Sciatic nerve (tissue), 2 donors: ENCODE measurements around the gene KRT32. TPM values are rescaled to one million over a fixed set of nuclear protein-coding genes. Genes with fewer than 3 reads are reported as not detected.

Source experiments
- ATAC-seq: fragments of 200-7000 bp; cut with Tn5 transposase; one replicate; pipeline ENCODE4 v1.9.1; 2020; ENCODE audit warnings: mild to moderate bottlenecking, moderate library complexity
- DNase-seq: peaks from one replicate; pipeline ENCODE4 v3.0.0-alpha.2; 2020; ENCODE audit warnings: low spot score
- intact Hi-C: fragments of 100-400 bp; cut with DNase I; formaldehyde crosslinking; loops from one replicate; pipeline ENCODE4 v1.14.2; 2022
- total RNA-seq: library from RNA; stranded (reverse); fragmentation: NEBNext Ultra II Directional; extraction: Animal tissue kit (Norgen Biotek cat#: 25700); gene quantifications from one replicate; pipeline ENCODE4 v1.2.1, GENCODE V29; 2021
- donor health status: DM: no; HTN: no; CAD: no.
- donor health status: DM: no; HTN: no; CAD: no.

The KRT32 gene
- total RNA-seq, result 0.67 TPM

DNA sequence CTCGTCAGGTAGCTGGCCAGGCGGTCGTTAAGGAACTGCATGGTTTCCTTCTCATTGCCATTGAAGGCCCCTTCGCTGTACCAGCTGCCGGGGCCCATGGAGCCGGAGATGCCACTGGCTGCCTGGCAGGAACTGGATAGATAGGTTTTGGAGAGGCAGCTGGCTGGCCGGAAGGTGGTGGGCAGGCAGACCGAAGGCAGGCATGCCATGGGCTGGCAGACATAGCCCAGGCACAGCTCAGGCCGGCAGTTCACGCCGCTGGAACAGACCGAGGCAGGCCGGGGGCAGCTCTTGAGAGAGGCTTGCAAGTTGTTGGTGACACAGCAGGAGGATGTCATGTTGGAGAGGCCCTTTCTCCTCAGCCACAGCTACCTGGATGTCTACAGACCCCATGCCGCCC is at the start of gene KRT32:
Gene KRT32 (minus strand): TSS at position 399 of the 400 bp plus-strand sequence. CDS start 61 bp downstream, at position 338.
- no peak for ATAC-seq
- DNase-seq, result no peak

GRCh38 chr17:41516830-41517283 is 49.7 kb upstream of the KRT32 start:
- intact Hi-C loops, result no loop called here
- DNase-seq, result no peak
- ATAC-seq, result no peak

More for the DNA sequence above, at the start of gene KRT32:
- intact Hi-C loops, result no loop called here

- no peak for ATAC-seq
- no peak for DNase-seq
- intact Hi-C loops, result no loop called here
These were observed 49.1 kb upstream of the KRT32 start for GRCh38 chr17:41516147-41516829.

- intact Hi-C loops, result no loop called here
- ATAC-seq (peak; percentile 72), DNase-seq (no peak)
These were observed 46.0 kb upstream of the KRT32 start for GRCh38 chr17:41513168-41513547.

DNA sequence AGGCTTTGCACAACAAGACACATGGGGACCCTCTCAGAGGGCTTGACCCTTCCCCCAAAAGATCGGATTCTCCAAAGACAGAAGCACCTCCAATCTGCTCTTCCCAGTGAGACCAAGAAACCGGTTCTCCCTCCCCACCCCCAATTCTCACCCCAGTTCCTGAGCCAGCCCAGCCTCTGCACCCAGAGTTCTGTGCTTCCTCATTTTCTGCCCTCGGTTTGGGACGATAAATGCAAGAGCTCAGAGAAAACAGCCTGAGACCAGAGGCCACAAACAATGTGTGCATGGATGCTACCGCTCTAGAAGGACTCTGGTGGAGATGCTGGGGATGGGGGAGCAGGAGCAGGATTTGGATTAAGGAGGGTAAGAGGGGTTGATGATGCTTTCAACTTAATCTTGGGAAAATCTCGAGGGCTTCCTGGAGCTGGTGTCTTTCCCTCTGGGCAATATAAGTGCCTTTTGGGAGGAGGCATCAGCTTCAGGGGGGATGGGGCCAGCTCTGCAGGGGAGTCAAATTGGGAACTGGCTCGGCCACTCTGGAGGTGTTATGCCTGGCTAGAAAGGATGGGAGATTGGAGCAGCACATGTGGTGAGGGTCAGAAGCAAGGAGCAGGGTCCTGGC is 45.5 kb upstream of the KRT32 start:
- ATAC-seq (no peak), DNase-seq (no peak)
- intact Hi-C loops, result no loop called here

DNA sequence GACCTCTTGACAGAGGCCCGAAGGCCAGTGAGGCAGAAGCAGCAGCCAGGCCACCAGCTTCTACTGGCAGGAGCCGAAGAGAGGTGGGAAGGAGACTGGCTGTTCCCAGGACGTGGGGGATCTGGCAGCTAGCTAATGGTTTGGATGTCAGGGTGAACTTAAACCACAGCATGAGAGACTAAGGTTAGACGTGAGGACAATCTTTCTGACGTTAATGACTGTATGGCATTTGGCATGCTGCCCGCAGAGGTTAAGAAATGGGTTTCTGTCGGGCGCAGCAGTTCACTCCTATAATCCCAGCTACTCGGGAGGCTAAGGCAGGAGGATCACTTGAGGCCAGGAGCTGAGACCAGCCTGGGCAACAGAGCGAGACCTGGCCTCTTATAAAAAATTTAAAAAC is 44.5 kb upstream of the KRT32 start:
- intact Hi-C loops, result no loop called here
- no peak for ATAC-seq
- no peak for DNase-seq

DNA sequence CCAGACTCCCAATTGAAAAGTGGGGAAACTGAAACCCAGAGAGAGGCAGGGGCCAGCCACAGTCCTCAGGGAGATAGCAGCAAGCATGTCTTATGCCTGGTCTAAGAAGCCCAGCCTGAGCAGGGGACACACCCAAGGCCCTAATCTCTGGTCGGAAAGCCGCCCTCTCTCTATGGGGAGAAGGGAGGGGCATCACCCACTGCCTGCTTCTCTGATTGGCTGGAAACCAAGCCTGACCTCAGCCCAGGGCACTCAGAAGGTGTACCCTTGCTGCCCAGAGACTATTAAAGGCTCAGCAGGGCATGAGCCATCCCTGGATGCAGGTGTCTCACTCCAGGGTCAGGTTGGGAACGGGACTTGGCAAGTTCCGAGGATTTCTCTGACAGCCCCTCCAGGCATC is 43.9 kb upstream of the KRT32 start:
- no peak for DNase-seq
- ATAC-seq, result no peak
- intact Hi-C loops, result no loop called here

GRCh38 chr17:41510251-41511065 is 43.3 kb upstream of the KRT32 start:
- ATAC-seq (no peak), DNase-seq (no peak)
- intact Hi-C loops, result no loop called here

DNA sequence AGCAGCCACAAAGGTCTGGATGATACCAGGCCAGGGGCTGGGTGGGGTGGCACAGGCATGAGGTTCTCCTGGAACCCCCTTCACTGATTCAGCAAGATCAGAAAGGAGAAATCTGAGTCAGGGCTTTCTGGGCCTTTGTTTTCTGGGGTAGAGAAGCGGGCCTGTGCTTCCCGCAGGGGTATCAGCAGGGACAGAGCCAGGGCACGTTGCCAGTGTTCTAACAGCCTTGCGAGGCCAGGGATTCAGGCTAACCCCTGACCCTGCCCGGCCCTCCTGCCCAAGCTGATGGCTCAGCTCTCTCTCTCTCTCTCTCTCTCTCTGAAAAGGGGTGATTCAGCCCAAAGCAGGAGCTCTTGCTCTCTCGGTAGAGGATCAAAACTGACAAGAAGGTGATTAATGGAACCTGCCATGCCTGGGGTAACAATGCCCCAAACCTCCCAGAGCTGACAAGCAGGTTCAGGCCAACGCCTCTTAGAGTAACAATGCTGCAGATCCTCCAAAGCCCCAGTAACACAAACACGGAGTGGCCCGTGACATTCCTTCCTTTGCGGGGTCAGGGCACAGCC is 40.2 kb upstream of the KRT32 start:
- ATAC-seq (no peak), DNase-seq (no peak)
- intact Hi-C loops, result no loop called here

- DNase-seq (no peak), ATAC-seq (no peak)
- intact Hi-C loops, result no loop called here
These were observed 38.9 kb upstream of the KRT32 start for GRCh38 chr17:41505809-41506767.

GRCh38 chr17:41505007-41505808 is 38.0 kb upstream of the KRT32 start, which contains the start of gene KRT13:
TSS of gene KRT13 (minus strand) at chr17:41505612. CDS start at chr17:41505550, 62 bp downstream.
- DNase-seq (no peak), ATAC-seq (no peak)
- intact Hi-C loops, result no loop called here

GRCh38 chr17:41504246-41504977 is 37.2 kb upstream of the KRT32 start:
- ATAC-seq (no peak), DNase-seq (no peak)
- intact Hi-C loops, result no loop called here

GRCh38 chr17:41503202-41503601 is 36.0 kb upstream of the KRT32 start:
- intact Hi-C loops, result no loop called here
- DNase-seq (no peak), ATAC-seq (no peak)

DNA sequence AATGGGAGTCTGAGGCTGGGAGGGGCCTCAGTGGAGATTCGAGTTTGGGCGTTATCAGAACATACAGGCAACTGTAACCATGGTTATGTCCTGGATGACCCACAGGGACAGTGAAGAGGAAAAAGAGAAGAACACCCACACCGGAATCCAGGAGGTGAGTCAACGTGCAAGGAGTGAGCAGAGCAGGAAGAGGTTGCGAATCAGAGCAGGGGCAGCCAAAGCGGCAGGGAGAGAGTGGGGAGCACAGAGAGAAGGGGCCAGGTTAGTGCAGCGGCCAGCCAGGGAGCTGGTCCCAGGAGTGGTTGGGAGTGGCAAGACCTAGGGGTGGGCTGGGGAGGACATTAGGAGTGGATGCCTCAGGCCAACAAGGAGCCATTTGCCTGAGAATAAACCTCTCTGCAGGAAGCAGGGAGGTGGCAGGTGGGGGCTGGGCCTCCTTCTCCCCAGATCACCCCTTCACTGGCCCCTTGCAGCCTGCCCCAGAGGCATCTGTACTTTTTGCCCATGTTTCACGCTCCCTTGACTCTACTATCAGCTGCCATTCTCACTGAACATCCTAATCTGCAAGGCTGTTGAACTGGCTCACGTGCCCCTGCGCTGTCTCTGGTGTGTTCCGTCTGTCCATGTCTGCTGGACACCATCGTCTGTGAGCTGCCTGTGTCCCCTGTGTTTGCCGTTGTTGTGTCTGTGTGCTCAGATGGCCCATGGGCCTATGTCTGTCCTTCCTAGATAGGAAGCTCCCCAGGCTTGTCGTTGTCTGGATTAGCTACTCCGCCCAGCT is 33.1 kb upstream of the KRT32 start:
- DNase-seq (no peak), ATAC-seq (no peak)
- intact Hi-C loops, result no loop called here

- intact Hi-C loops, result no loop called here
- DNase-seq (no peak), ATAC-seq (no peak)
These were observed 32.5 kb upstream of the KRT32 start for GRCh38 chr17:41499714-41500113.

- ATAC-seq (no peak), DNase-seq (no peak)
- intact Hi-C loops, result no loop called here
These were observed 31.1 kb upstream of the KRT32 start for GRCh38 chr17:41498276-41498675.
